Measurements from ENCODE around the gene ODAD2. TPM values are rescaled to one million over a fixed set of nuclear protein-coding genes. Genes with fewer than 3 reads are reported as not detected.
"Not testable (repeated sequence)": the region's sequence is repeated elsewhere in the genome, so short reads cannot be mapped to it uniquely, and the experiment has no call there.

ODAD2 gene
- total RNA-seq, 4 donors from 2014 or later = 1.7 TPM; not detected in 3

DNA sequence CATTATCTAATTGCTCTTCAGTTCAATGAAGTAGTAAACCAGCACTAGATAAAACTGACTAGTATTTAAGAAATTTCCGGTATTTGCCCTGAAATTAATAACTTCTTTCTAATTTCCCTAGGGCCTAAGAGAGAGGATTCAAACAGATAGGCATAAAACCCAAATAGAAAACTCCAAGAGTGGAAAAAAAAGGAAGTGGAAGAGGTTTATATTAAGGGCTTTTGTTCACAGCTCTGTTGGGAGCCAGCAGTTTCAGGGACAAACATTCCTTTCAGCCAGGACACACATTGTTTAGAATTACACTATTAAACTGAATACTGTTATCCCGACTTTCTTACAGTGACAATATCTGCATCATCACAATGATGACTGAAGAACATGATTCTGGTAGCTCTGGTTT lies 3.6 kb downstream of the ODAD2 start:
- TF ChIP-seq EP300 (IDR thresholded peaks at IDR 0.05) (no peak), POLR2A (IDR thresholded peaks at IDR 0.05) (no peak)
- TF ChIP-seq, protein P1, sequence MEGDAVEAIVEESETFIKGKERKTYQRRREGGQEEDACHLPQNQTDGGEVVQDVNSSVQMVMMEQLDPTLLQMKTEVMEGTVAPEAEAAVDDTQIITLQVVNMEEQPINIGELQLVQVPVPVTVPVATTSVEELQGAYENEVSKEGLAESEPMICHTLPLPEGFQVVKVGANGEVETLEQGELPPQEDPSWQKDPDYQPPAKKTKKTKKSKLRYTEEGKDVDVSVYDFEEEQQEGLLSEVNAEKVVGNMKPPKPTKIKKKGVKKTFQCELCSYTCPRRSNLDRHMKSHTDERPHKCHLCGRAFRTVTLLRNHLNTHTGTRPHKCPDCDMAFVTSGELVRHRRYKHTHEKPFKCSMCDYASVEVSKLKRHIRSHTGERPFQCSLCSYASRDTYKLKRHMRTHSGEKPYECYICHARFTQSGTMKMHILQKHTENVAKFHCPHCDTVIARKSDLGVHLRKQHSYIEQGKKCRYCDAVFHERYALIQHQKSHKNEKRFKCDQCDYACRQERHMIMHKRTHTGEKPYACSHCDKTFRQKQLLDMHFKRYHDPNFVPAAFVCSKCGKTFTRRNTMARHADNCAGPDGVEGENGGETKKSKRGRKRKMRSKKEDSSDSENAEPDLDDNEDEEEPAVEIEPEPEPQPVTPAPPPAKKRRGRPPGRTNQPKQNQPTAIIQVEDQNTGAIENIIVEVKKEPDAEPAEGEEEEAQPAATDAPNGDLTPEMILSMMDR (IDR thresholded peaks at IDR 0.05) = no peak
- H3K27me3 ChIP-seq = peaks cover 0 to 5% of the 10 kb centered on the region in 2 donors
- no peak overlapping the region for H3K27ac ChIP-seq
- H3K4me3 ChIP-seq = no peak overlapping the region
- DNase-seq (ENCODE audit: low spot score in 2 of 2) = no peak
- no peaks in the 10 kb centered on the region for H3K9me3 ChIP-seq
- H3K4me1 ChIP-seq = peaks cover 0 to 8% (median 0%) of the 10 kb centered on the region in 4 donors
- 55% methylated on average over 2 of the region's 2 CpGs for WGBS, 2 donors
- H3K36me3 ChIP-seq = no peaks in the 10 kb centered on the region

DNA sequence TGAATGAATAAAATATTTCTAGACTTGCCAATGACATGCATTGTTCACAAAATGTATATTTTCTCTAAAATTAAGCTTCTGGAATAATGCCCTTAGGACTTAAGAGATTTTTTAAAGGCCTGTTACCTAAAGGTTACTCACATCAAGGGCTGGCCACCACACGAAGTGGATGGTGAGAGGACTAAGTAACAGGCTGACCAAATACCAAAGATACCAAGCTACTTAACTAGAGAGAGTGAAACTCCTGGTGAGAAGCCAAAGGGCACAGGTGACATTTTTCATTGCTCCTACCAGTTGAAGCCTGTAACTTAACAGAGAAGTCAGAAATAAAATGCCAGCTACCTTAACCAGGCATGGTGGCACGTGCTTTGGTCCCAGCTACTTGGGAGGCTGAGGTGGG lies 9.5 kb downstream of the ODAD2 start:
- DNase-seq (ENCODE audit: low spot score in 2 of 2) = not testable (repeated sequence)

DNA sequence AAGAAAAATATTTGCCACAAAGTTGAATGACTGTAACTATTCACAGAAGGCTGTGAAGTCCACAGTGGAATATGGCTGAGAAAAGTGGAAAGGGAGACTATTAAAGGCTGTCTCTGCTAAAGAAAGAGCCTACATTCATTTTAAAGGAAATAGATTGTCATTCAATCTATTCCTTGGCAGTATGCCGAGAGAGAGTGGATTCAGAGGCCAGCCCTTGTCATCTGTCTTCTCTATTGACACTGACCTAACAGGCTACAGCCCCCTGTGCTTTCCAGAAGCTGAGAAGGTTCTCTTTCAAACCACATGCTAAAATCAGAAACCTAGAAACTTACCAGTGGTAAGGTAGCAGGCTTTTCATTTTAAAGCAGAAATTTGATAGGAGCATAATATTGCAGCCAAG lies 12.1 kb downstream of the ODAD2 start:
- no peaks in the 10 kb centered on the region for H3K9me3 ChIP-seq
- H3K36me3 ChIP-seq = no peaks in the 10 kb centered on the region
- no peak for TF ChIP-seq EP300 (IDR thresholded peaks at IDR 0.05)
- TF ChIP-seq, protein P1 (IDR thresholded peaks at IDR 0.05) = no peak
- no peak for TF ChIP-seq POLR2A (IDR thresholded peaks at IDR 0.05)
- no peaks in the 10 kb centered on the region for H3K4me1 ChIP-seq
- no peak overlapping the region for H3K4me3 ChIP-seq
- no peak for DNase-seq (ENCODE audit: low spot score in 2 of 2)
- 37 to 43% methylated on average over 1 of the region's 1 CpG for WGBS, 2 donors
- H3K27me3 ChIP-seq = no peaks in the 10 kb centered on the region
- no peak overlapping the region for H3K27ac ChIP-seq

More for the DNA sequence above, 9.5 kb downstream of the ODAD2 start:
- H3K27me3 ChIP-seq, H3K27ac ChIP-seq, H3K36me3 ChIP-seq, H3K9me3 ChIP-seq, H3K4me1 ChIP-seq, H3K4me3 ChIP-seq: not testable (repeated sequence)
- 65 to 84% methylated on average over 2 of the region's 2 CpGs for WGBS, 2 donors

DNA sequence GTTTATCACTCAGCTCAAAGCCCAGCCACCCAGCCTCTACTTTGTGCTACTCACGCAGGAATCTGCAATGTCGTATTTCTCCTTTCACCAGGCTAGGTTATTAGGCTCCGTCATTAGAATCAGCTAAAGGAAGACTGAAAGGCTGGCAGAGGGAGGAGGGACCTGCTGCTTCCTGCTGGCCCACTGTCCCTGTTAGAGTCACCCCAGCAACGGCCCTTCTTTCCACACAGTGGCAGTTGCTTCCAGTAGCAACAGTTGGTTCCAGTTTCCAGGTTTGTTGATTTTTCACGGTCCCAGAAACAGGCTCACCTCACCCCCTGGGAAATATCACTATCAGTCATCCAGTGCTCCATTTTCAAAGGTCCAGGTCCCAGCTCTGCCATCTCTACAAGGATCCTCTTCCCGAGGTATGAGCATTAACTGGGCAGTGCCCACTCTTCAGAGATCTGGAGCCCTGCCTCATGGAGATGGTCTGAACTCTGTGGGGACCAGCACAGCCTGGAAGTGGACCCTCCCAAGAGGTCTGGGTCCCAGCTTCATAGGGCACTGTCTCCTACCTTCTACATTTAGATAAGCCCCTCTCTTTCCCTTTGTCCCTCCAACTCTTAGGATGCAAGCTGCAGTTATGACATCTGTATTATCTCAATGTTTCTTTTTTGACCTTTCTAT lies 15.9 kb downstream of the ODAD2 start:
- no peak for DNase-seq (ENCODE audit: low spot score in 2 of 2)
- H3K4me3 ChIP-seq = no peak overlapping the region
- 64 to 75% methylated on average over 6 of the region's 6 CpGs for WGBS, 2 donors
- no peaks in the 10 kb centered on the region for H3K36me3 ChIP-seq
- TF ChIP-seq, protein P1 (IDR thresholded peaks at IDR 0.05) = no peak
- TF ChIP-seq EP300 (IDR thresholded peaks at IDR 0.05) (no peak), POLR2A (IDR thresholded peaks at IDR 0.05) (no peak)
- H3K27me3 ChIP-seq = no peaks in the 10 kb centered on the region
- H3K4me1 ChIP-seq = no peaks in the 10 kb centered on the region
- H3K27ac ChIP-seq = no peak overlapping the region
- H3K9me3 ChIP-seq = no peaks in the 10 kb centered on the region

DNA sequence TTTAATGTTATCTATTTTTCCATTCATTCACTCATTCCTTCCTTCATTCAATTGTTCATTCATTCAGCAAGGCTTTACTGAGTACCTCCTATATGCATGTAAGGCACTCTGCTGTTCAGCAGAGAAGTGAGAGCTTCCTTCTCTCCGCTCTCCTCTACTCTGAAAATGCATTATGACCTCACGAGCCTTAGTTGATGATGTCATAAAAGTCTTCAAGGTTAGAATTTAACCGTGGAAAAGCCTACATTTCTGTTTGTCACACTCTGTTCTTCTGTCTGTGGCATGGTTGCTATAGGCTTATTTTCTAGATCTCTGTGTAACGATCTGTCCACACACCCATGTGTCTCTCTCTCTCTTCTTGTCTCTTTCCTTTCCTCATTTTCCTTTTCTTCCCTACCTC lies 17.1 kb downstream of the ODAD2 start:
- H3K27ac ChIP-seq = no peak overlapping the region
- DNase-seq (ENCODE audit: low spot score in 2 of 2) = no peak
- TF ChIP-seq POLR2A (IDR thresholded peaks at IDR 0.05) = no peak
- no peak for TF ChIP-seq EP300 (IDR thresholded peaks at IDR 0.05)
- TF ChIP-seq, protein P1 (IDR thresholded peaks at IDR 0.05) = no peak
- no peaks in the 10 kb centered on the region for H3K27me3 ChIP-seq
- 74 to 81% methylated on average over 4 of the region's 4 CpGs for WGBS, 2 donors
- no peaks in the 10 kb centered on the region for H3K4me1 ChIP-seq
- no peaks in the 10 kb centered on the region for H3K36me3 ChIP-seq
- no peak overlapping the region for H3K4me3 ChIP-seq
- H3K9me3 ChIP-seq = no peaks in the 10 kb centered on the region

DNA sequence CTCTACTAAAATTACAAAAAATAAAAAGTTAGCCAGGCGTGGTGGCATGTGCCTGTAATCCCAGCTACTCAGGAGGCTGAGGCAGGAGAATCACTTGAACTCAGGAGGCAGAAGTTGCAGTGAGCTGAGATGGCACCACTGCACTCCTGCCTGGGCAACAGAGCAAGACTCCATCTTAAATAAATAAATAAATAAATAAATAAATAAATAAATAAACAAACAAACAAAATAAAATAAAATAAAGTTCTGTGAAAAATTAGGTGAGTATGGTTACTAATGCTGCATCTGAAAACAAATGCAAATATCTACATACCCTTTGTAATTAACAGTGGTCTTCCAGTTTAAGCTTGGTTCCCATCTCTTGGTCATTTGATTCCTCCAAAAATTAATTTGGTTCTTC lies 28.1 kb downstream of the ODAD2 start:
- 90 to 96% methylated on average over 1 of the region's 1 CpG for WGBS, 2 donors
- not testable (repeated sequence) for H3K27me3 ChIP-seq

DNA sequence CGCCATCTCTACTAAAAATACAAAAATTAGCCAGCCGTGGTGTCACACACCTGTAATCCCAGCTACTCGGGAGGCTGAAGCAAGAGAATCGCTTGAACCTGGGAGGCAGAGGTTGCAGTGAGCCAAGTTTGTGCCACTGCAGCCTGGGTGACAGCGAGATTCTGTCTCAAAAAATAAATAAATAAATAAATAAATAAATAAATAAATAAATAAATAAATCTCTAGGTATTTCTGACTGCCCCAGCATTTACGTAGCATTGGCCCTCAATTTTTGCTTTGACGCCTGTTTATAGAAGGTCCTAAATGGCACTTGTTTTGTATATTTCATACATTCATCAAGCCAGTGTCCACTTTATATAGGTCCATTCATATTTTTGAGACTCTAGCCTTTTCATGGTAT lies 28.9 kb downstream of the ODAD2 start:
- 92 to 95% methylated on average over 7 of the region's 7 CpGs for WGBS, 2 donors
- not testable (repeated sequence) for H3K4me1 ChIP-seq; H3K4me3 ChIP-seq; H3K27ac ChIP-seq; DNase-seq (ENCODE audit: low spot score in 2 of 2); H3K27me3 ChIP-seq; H3K36me3 ChIP-seq
- peaks cover 0 to 10% (median 0%) of the 10 kb centered on the region in 4 donors for H3K9me3 ChIP-seq

More for the DNA sequence above, 28.1 kb downstream of the ODAD2 start:
- H3K9me3 ChIP-seq = peaks cover 0 to 10% (median 0%) of the 10 kb centered on the region in 4 donors
- H3K36me3 ChIP-seq; DNase-seq (ENCODE audit: low spot score in 2 of 2); H3K4me3 ChIP-seq; H3K27ac ChIP-seq; H3K4me1 ChIP-seq: not testable (repeated sequence)
